ENCODE data around the gene NSMCE1. TPM values are rescaled to one million over a fixed set of nuclear protein-coding genes. Genes with fewer than 3 reads are reported as not detected.

Gene NSMCE1
- total RNA-seq, 5 donors from 2014 or later (not counting 1 experiment from before 2014, with no cell fraction given), result 53.5 to 83.2 (median 73.9) TPM

GRCh38 chr16:27314986-27315332, 46.4 kb upstream of the NSMCE1 start:
- H3K4me1 Mint-ChIP-seq, result peaks cover 59 to 65% (median 62%) of the 10 kb centered on the region in 3 donors
- DNase-seq (no peak), ATAC-seq (replicated peaks in 1 of 4) (no peak)
- H3K4me3 Mint-ChIP-seq, result peak overlapping the region; percentile 85 to 100 (median 94)
- H3K27ac ChIP-seq (ENCODE audit: low read length), result peak overlapping the region; percentile 94
- peaks cover 0 to 3% of the 10 kb centered on the region in 2 experiments for H3K27me3 ChIP-seq (replicated peaks in 1 of 2; ENCODE audit: control insufficient read depth in 2 of 2, extremely low read depth in 1 of 2, insufficient read depth in 2 of 2, low read length in 1 of 2)
- POLR2A ChIA-PET, result interaction anchor here in 1 of 2 donors (0.6 kb wide), 2 partner anchors 10 to 79 kb away, joined by 3 read pairs; no protein-coding TSS in a partner anchor
- peaks cover 27 to 69% of the 10 kb centered on the region in 2 experiments for H3K4me1 ChIP-seq (ENCODE audit: control insufficient read depth in 1 of 2, extremely low read depth in 1 of 2, insufficient read depth in 2 of 2, low read length in 2 of 2)
- peak overlapping the region; percentile 94 to 99 for H3K27ac Mint-ChIP-seq
- H3K27me3 Mint-ChIP-seq, result no peaks in the 10 kb centered on the region
- H3K4me3 ChIP-seq (ENCODE audit: control insufficient read depth in 1 of 2, extremely low read depth in 1 of 2, low read length in 1 of 2), result peak overlapping the region; percentile 86 to 87
- H3K9me3 Mint-ChIP-seq, result no peaks in the 10 kb centered on the region
- peaks cover 14% of the 10 kb centered on the region for H3K36me3 Mint-ChIP-seq
- CTCF ChIA-PET, result interaction anchor here (1.2 to 1.7 kb wide), 2 partner anchors 135 to 143 kb away, joined by 5 to 7 read pairs; no protein-coding TSS in a partner anchor
- no peaks in the 10 kb centered on the region for H3K9me3 ChIP-seq
- WGBS (ENCODE audit: insufficient coverage), result no CpG with 5 or more reads among the region's 2 CpGs
- peaks cover 3 to 4% of the 10 kb centered on the region in 2 donors for H3K36me3 ChIP-seq (ENCODE audit: control insufficient read depth in 2 of 2, extremely low read depth in 1 of 2, insufficient read depth in 1 of 2, low read length in 1 of 2)

DNA sequence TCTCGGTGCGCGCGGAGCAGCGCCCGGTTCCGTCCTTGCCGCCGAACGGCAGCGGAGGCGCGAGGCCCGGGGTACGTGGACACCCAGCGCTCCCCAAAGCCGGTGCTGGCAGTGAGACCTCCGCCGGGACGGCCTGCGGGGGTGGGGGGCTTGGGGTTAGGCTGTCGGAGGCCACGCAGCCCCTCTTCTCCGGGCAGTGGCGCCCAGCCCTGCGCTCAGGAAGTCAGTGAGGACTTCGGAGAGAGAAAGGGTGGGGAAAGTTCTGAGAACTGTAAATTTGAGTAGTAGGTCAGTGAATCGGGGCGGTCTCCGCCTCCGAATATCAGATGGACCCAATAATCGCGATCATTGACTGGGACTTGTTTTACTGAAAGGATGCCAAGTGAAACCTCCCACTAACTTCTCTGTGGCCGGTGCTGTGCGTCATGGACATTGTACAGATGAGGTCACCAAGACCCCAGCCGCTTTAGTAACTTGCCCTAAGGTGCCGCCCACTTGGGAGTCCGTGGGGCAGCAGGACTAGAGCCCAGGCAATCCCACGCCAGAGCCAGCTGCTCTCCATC, 45.7 kb upstream of the NSMCE1 start:
- 2% methylated on average over 36 of the region's 39 CpGs for WGBS (ENCODE audit: insufficient coverage)
- H3K4me3 Mint-ChIP-seq, result peak overlapping the region; percentile 85 to 100 (median 94)

DNA sequence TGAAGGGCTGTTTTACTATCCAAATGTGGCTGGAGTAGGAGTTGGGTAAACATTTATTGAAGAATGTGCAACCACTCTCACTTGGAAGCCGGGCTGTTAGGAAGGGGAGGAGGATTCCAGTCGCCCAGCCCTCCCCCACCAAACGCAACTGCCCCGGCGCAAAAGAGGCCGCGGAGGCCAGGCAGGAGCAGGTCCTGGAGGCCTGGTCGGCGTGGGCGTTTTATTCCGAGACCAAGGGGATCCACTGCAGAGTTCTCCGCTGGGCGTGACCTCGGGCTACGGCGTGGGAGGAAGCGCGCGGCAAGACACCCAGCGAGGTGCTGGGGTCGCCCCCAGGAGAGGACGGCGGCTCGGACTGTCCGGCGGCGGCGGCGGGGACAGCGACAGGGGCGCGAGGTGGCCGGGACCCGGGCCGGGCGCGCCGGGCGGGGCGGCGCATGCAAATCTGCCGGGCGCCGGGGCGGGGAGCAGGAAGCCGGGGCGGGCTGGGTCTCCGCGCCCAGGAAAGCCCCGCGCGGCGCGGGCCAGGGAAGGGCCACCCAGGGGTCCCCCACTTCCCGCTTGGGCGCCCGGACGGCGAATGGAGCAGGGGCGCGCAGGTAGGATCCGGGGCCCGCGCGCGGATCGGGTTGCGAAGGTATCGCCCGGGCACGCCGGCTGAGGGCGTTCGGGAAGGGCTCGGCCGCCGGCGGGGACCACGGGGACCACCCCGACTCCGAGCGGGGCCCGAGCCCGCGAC, 45.0 kb upstream of the NSMCE1 start, which contains the start of gene IL4R:
TSS of gene IL4R (plus strand) at position 553 of the 739 bp plus-strand sequence. CDS start 26,230 bp downstream, outside the sequence.
- Histone ChIP-seq H3K27ac (ENCODE audit: low read length) (peak within 1 kb of the TSS; percentile 94), H3K4me3 (ENCODE audit: control insufficient read depth in 1 of 2, extremely low read depth in 1 of 2, low read length in 1 of 2) (peak within 1 kb of the TSS; percentile 86 to 87), H3K27me3 (replicated peaks in 1 of 2; ENCODE audit: control insufficient read depth in 2 of 2, extremely low read depth in 1 of 2, insufficient read depth in 2 of 2, low read length in 1 of 2) (peaks cover 0 to 3% of the 10 kb centered on the region in 2 experiments), H3K4me1 (ENCODE audit: control insufficient read depth in 1 of 2, extremely low read depth in 1 of 2, insufficient read depth in 2 of 2, low read length in 2 of 2) (peaks cover 20 to 56% of the 10 kb centered on the region in 2 experiments), H3K36me3 (ENCODE audit: control insufficient read depth in 2 of 2, extremely low read depth in 1 of 2, insufficient read depth in 1 of 2, low read length in 1 of 2) (peaks cover 0 to 3% of the 10 kb centered on the region in 2 donors), H3K9me3 (no peaks in the 10 kb centered on the region)
- CTCF ChIA-PET, result no interaction called here
- WGBS (ENCODE audit: insufficient coverage), result under 1% methylated on average over 80 of the region's 85 CpGs
- H3K4me1 Mint-ChIP-seq, result peaks cover 45 to 51% (median 48%) of the 10 kb centered on the region in 3 donors
- peak; percentile 38 to 79 (median 59) for DNase-seq
- POLR2A ChIA-PET, result no interaction called here
- ATAC-seq (replicated peaks in 1 of 4), result peak; percentile 60 to 69 (median 64)
- peaks cover 6% of the 10 kb centered on the region for H3K36me3 Mint-ChIP-seq
- H3K27me3 Mint-ChIP-seq, result no peaks in the 10 kb centered on the region
- no peaks in the 10 kb centered on the region for H3K9me3 Mint-ChIP-seq
- peak within 1 kb of the TSS; percentile 94 to 99 for H3K27ac Mint-ChIP-seq
- peak within 1 kb of the TSS; percentile 85 to 100 (median 94) for H3K4me3 Mint-ChIP-seq

More for the DNA sequence above, 45.7 kb upstream of the NSMCE1 start:
- POLR2A ChIA-PET, result no interaction called here
- peak in 32 of 35 experiments; percentile 16 to 67 (median 34) for DNase-seq
- Mint-ChIP-seq H3K9me3 (no peaks in the 10 kb centered on the region), H3K36me3 (peaks cover 12% of the 10 kb centered on the region), H3K27ac (peak overlapping the region; percentile 94 to 99), H3K4me1 (peaks cover 52 to 58% (median 54%) of the 10 kb centered on the region in 3 donors), H3K27me3 (no peaks in the 10 kb centered on the region)
- peaks cover 0 to 3% of the 10 kb centered on the region in 2 experiments for H3K27me3 ChIP-seq (replicated peaks in 1 of 2; ENCODE audit: control insufficient read depth in 2 of 2, extremely low read depth in 1 of 2, insufficient read depth in 2 of 2, low read length in 1 of 2)
- ATAC-seq (replicated peaks in 1 of 4), result peak; percentile 1 to 14 (median 8)
- CTCF ChIA-PET, result no interaction called here
- H3K27ac ChIP-seq (ENCODE audit: low read length), result peak overlapping the region; percentile 94
- H3K36me3 ChIP-seq (ENCODE audit: control insufficient read depth in 2 of 2, extremely low read depth in 1 of 2, insufficient read depth in 1 of 2, low read length in 1 of 2), result peaks cover 2 to 3% of the 10 kb centered on the region in 2 donors
- no peaks in the 10 kb centered on the region for H3K9me3 ChIP-seq
- peaks cover 25 to 62% of the 10 kb centered on the region in 2 experiments for H3K4me1 ChIP-seq (ENCODE audit: control insufficient read depth in 1 of 2, extremely low read depth in 1 of 2, insufficient read depth in 2 of 2, low read length in 2 of 2)
- peak overlapping the region; percentile 86 to 87 for H3K4me3 ChIP-seq (ENCODE audit: control insufficient read depth in 1 of 2, extremely low read depth in 1 of 2, low read length in 1 of 2)

DNA sequence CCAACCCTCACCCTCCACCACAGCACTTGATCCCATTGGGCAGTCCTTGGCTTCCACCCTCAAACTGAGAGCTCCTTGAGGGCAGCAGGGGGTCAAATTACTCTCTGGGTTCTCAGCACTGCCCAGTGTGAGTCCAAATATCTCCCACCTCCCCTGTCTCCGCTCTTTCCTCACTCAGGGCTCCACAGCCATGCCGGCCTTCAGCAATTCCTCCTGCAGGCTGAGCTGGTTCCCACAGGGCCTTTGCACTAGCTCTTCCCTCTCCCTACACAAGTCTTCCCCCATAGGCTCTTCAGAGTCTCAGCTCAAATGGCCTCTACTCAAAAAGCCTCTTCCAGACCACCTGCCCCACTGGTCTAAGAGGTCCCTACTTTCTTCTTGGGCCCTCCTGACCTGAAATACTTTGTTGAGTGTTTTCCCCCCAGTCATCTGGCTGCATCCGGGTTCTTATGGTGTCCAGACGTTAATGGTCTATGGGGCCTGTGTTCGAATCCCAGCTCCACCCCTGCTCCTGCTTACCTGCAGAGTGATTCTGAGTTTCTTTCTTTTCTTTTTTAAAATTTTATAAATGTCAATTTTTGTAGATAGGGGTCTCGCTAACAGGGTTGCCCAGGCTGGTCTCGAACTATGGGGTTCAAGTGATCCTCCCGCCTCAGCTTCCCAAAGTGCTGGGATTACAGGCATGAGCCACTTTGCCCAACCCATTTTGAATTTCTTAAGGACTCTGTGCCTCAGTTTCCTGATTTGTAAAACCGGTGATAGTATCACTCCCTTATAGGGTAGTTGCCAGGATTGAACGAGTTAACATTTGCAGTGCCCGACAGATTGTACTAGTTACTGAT, 44.2 kb upstream of the NSMCE1 start:
- WGBS (ENCODE audit: insufficient coverage), result 100% methylated on average over 5 of the region's 11 CpGs
- Mint-ChIP-seq H3K27me3 (no peaks in the 10 kb centered on the region), H3K27ac (peak overlapping the region; percentile 91 to 92), H3K4me3 (peak overlapping the region; percentile 84 to 100 (median 88)), H3K9me3 (no peaks in the 10 kb centered on the region), H3K36me3 (no peaks in the 10 kb centered on the region), H3K4me1 (peaks cover 37 to 43% (median 40%) of the 10 kb centered on the region in 3 donors)
- peak overlapping the region; percentile 79 to 87 for H3K4me3 ChIP-seq (ENCODE audit: control insufficient read depth in 1 of 2, extremely low read depth in 1 of 2, low read length in 1 of 2)
- ATAC-seq (replicated peaks in 1 of 4) (no peak), DNase-seq (peak in 1 of 35 experiments; percentile 4)
- H3K4me1 ChIP-seq (ENCODE audit: control insufficient read depth in 1 of 2, extremely low read depth in 1 of 2, insufficient read depth in 2 of 2, low read length in 2 of 2), result peaks cover 16 to 48% of the 10 kb centered on the region in 2 experiments
- POLR2A ChIA-PET, result interaction anchor here in 1 of 2 donors (0.6 kb wide), 1 partner anchor 38 kb away, joined by 3 read pairs; no protein-coding TSS in a partner anchor
- H3K36me3 ChIP-seq (ENCODE audit: control insufficient read depth in 2 of 2, extremely low read depth in 1 of 2, insufficient read depth in 1 of 2, low read length in 1 of 2), result peaks cover 0 to 3% of the 10 kb centered on the region in 2 donors
- H3K9me3 ChIP-seq, result no peaks in the 10 kb centered on the region
- H3K27ac ChIP-seq (ENCODE audit: low read length), result peak overlapping the region; percentile 76
- CTCF ChIA-PET, result interaction anchor here in 1 of 2 donors (1.2 kb wide), 1 partner anchor 59 kb away, joined by 4 read pairs; no protein-coding TSS in a partner anchor
- peaks cover 0 to 3% of the 10 kb centered on the region in 2 experiments for H3K27me3 ChIP-seq (replicated peaks in 1 of 2; ENCODE audit: control insufficient read depth in 2 of 2, extremely low read depth in 1 of 2, insufficient read depth in 2 of 2, low read length in 1 of 2)

GRCh38 chr16:27311897-27312303, 43.3 kb upstream of the NSMCE1 start:
- peaks cover 0 to 3% of the 10 kb centered on the region in 2 experiments for H3K27me3 ChIP-seq (replicated peaks in 1 of 2; ENCODE audit: control insufficient read depth in 2 of 2, extremely low read depth in 1 of 2, insufficient read depth in 2 of 2, low read length in 1 of 2)
- no peaks in the 10 kb centered on the region for H3K9me3 ChIP-seq
- no peak overlapping the region for H3K4me3 ChIP-seq (ENCODE audit: control insufficient read depth in 1 of 2, extremely low read depth in 1 of 2, low read length in 1 of 2)
- CTCF ChIA-PET, result interaction anchor here in 1 of 2 donors (1.2 kb wide), 1 partner anchor 60 kb away, joined by 4 read pairs; no protein-coding TSS in a partner anchor
- peak overlapping the region; percentile 27 to 88 (median 84) for H3K4me3 Mint-ChIP-seq
- no peaks in the 10 kb centered on the region for H3K9me3 Mint-ChIP-seq
- 97% methylated on average over 5 of the region's 7 CpGs for WGBS (ENCODE audit: insufficient coverage)
- POLR2A ChIA-PET, result interaction anchor here in 1 of 2 donors (0.6 kb wide), 1 partner anchor 37 kb away, joined by 3 read pairs; no protein-coding TSS in a partner anchor
- peak overlapping the region in 1 of 2 donors; percentile 52 for H3K27ac Mint-ChIP-seq
- no peaks in the 10 kb centered on the region for H3K36me3 ChIP-seq (ENCODE audit: control insufficient read depth in 2 of 2, extremely low read depth in 1 of 2, insufficient read depth in 1 of 2, low read length in 1 of 2)
- peaks cover 14 to 39% of the 10 kb centered on the region in 2 experiments for H3K4me1 ChIP-seq (ENCODE audit: control insufficient read depth in 1 of 2, extremely low read depth in 1 of 2, insufficient read depth in 2 of 2, low read length in 2 of 2)
- ATAC-seq (replicated peaks in 1 of 4) (no peak), DNase-seq (peak in 1 of 35 experiments; percentile 12)
- no peaks in the 10 kb centered on the region for H3K27me3 Mint-ChIP-seq
- H3K36me3 Mint-ChIP-seq, result no peaks in the 10 kb centered on the region
- peaks cover 28 to 34% (median 31%) of the 10 kb centered on the region in 3 donors for H3K4me1 Mint-ChIP-seq
- H3K27ac ChIP-seq (ENCODE audit: low read length), result no peak overlapping the region
